A673 (cell line): ENCODE measurements around the gene MAPK11.

Experiments
- EZH2 ChIP-seq: fragments of 200-600 bp; sonication (generic); IDR thresholded peaks from 2 replicates; pipeline ENCODE4 v1.6.1; 2017; ENCODE audit warnings: borderline replicate concordance, low read depth, mild to moderate bottlenecking, mixed read lengths, antibody characterized with exemption, low read length; ENCODE audit not compliant: poor library complexity, severe bottlenecking
- TF ChIP-seq, protein P1 (sequence below): fragments of 300-800, 200-600 bp; sonication (generic); conservative IDR thresholded peaks from 2 replicates; pipeline ENCODE4 v1.5.1; 2017; ENCODE audit warnings: low read depth, mild to moderate bottlenecking, antibody characterized with exemption, low read length, moderate library complexity, mixed read lengths

DNA sequence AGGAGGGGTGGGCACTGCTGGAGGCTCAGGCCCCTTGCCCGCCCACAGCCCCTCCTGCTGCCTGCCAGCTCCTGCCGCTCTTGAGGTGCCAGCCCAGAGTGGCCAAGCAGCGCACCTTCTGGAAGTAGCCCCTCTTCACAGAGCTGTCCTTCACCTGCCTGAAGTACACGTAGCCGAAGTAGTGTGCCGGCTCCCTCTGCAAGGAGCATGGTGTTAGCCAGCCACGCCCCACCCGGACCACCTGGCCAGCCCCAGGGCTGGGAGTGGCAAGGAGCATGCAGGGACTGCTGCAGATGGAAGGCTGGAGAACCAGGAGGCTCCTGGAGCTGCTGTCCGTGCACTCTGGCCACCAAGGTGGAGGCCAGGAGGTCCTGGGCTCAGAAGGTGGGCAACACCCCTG lies 47.0 kb upstream of the MAPK11 start:
- TF ChIP-seq EZH2 = no peak
- TF ChIP-seq, protein P1, sequence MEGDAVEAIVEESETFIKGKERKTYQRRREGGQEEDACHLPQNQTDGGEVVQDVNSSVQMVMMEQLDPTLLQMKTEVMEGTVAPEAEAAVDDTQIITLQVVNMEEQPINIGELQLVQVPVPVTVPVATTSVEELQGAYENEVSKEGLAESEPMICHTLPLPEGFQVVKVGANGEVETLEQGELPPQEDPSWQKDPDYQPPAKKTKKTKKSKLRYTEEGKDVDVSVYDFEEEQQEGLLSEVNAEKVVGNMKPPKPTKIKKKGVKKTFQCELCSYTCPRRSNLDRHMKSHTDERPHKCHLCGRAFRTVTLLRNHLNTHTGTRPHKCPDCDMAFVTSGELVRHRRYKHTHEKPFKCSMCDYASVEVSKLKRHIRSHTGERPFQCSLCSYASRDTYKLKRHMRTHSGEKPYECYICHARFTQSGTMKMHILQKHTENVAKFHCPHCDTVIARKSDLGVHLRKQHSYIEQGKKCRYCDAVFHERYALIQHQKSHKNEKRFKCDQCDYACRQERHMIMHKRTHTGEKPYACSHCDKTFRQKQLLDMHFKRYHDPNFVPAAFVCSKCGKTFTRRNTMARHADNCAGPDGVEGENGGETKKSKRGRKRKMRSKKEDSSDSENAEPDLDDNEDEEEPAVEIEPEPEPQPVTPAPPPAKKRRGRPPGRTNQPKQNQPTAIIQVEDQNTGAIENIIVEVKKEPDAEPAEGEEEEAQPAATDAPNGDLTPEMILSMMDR = no peak
